MM.1S (cell line): Measurements from ENCODE around the gene SYNDIG1.

Source experiments
- CTCF ChIP-seq: fragments of 300-600 bp; sonication (generic); IDR thresholded peaks from 2 replicates; pipeline ENCODE4 v1.5.1; 2016; ENCODE audit warnings: antibody characterized with exemption, low read length, mixed read lengths
- EZH2 ChIP-seq: fragments of 300-600 bp; sonication (generic); optimal IDR thresholded peaks from 2 replicates; pipeline ENCODE3; 2017; ENCODE audit warnings: low read depth, mild to moderate bottlenecking, antibody characterized with exemption, low read length, mixed read lengths
- EZH2phosphoT487 ChIP-seq: fragments of 300-600 bp; sonication (generic); IDR thresholded peaks from 2 replicates; pipeline ENCODE4 v1.6.1; 2018; ENCODE audit warnings: antibody characterized with exemption, low read length

- TF ChIP-seq EZH2 (no peak), CTCF (no peak), EZH2phosphoT487 (no peak)
These were observed 691 bp downstream of the SYNDIG1 start for GRCh38 chr20:24469894-24470745.
